ENCODE data around the gene IL4R. TPM values are rescaled to one million over a fixed set of nuclear protein-coding genes. Genes with fewer than 3 reads are reported as not detected.
"Not testable (repeated sequence)": the region's sequence is repeated elsewhere in the genome, so short reads cannot be mapped to it uniquely, and the experiment has no call there.

IL4R gene
- total RNA-seq, 2 experiments from 2014 or later, result 155 to 190 TPM

GRCh38 chr16:27321013-27321915, 7.5 kb downstream of the IL4R start:
- CTCF ChIA-PET, result interaction anchor here (0.8 to 6.7 kb wide), 6 partner anchors 40 to 142 kb away, joined by 3 to 36 read pairs (median 4); no protein-coding TSS in a partner anchor
- no peak overlapping the region for H3K4me3 Mint-ChIP-seq
- DNase-seq, result no peak
- H3K9me3 Mint-ChIP-seq (ENCODE audit: low read depth), result no peaks in the 10 kb centered on the region
- no peaks in the 10 kb centered on the region for H3K27me3 Mint-ChIP-seq
- no peak for ATAC-seq
- H3K36me3 Mint-ChIP-seq, result peaks cover 62% of the 10 kb centered on the region
- peaks cover 86% of the 10 kb centered on the region for H3K4me1 Mint-ChIP-seq
- H3K27ac Mint-ChIP-seq, result no peak overlapping the region

- Mint-ChIP-seq H3K36me3 (peaks cover 59% of the 10 kb centered on the region), H3K9me3 (ENCODE audit: low read depth) (no peaks in the 10 kb centered on the region), H3K27me3 (no peaks in the 10 kb centered on the region), H3K4me3 (no peak overlapping the region), H3K4me1 (peaks cover 86% of the 10 kb centered on the region), H3K27ac (peak overlapping the region; percentile 76)
- DNase-seq (no peak), ATAC-seq (no peak)
- CTCF ChIA-PET, result interaction anchor here (3.2 kb wide), 1 partner anchor 88 kb away, joined by 19 read pairs; no protein-coding TSS in a partner anchor
These were observed 9.3 kb downstream of the IL4R start for GRCh38 chr16:27322858-27323780.

GRCh38 chr16:27323781-27324561, 10.2 kb downstream of the IL4R start:
- CTCF ChIA-PET, result interaction anchor here (0.9 kb wide), 1 partner anchor 90 kb away, joined by 3 read pairs; no protein-coding TSS in a partner anchor
- peaks cover 83% of the 10 kb centered on the region for H3K4me1 Mint-ChIP-seq
- no peaks in the 10 kb centered on the region for H3K9me3 Mint-ChIP-seq (ENCODE audit: low read depth)
- no peaks in the 10 kb centered on the region for H3K27me3 Mint-ChIP-seq
- H3K4me3 Mint-ChIP-seq, result no peak overlapping the region
- no peak for ATAC-seq
- no peak for DNase-seq
- H3K36me3 Mint-ChIP-seq, result peaks cover 57% of the 10 kb centered on the region
- peak overlapping the region; percentile 67 for H3K27ac Mint-ChIP-seq

- H3K27ac Mint-ChIP-seq, result peak overlapping the region; percentile 42
- CTCF ChIA-PET, result interaction anchor here (0.9 kb wide), 1 partner anchor 91 kb away, joined by 3 read pairs; no protein-coding TSS in a partner anchor
- no peaks in the 10 kb centered on the region for H3K9me3 Mint-ChIP-seq (ENCODE audit: low read depth)
- DNase-seq (no peak), ATAC-seq (no peak)
- H3K4me1 Mint-ChIP-seq, result peaks cover 83% of the 10 kb centered on the region
- no peak overlapping the region for H3K4me3 Mint-ChIP-seq
- H3K27me3 Mint-ChIP-seq, result no peaks in the 10 kb centered on the region
- H3K36me3 Mint-ChIP-seq, result peaks cover 58% of the 10 kb centered on the region
These were observed 11.1 kb downstream of the IL4R start for GRCh38 chr16:27324851-27325301.

- no peak for ATAC-seq
- Mint-ChIP-seq H3K36me3 (peaks cover 58% of the 10 kb centered on the region), H3K9me3 (ENCODE audit: low read depth) (no peaks in the 10 kb centered on the region), H3K4me1 (peaks cover 80% of the 10 kb centered on the region), H3K27ac (peak overlapping the region; percentile 79), H3K4me3 (no peak overlapping the region), H3K27me3 (no peaks in the 10 kb centered on the region)
- CTCF ChIA-PET, result interaction anchor here (1.7 kb wide), 1 partner anchor 10 kb away, joined by 6 read pairs; no protein-coding TSS in a partner anchor
- no peak for DNase-seq
These were observed 12.0 kb downstream of the IL4R start for GRCh38 chr16:27325736-27326135.

- Mint-ChIP-seq H3K27ac (peak overlapping the region; percentile 79), H3K4me3 (peak overlapping the region; percentile 26), H3K27me3 (no peaks in the 10 kb centered on the region), H3K4me1 (peaks cover 77% of the 10 kb centered on the region), H3K9me3 (ENCODE audit: low read depth) (no peaks in the 10 kb centered on the region), H3K36me3 (peaks cover 61% of the 10 kb centered on the region)
- CTCF ChIA-PET, result interaction anchor here (0.7 to 1.7 kb wide), 5 partner anchors 9 to 96 kb away, joined by 3 to 8 read pairs (median 5); no protein-coding TSS in a partner anchor
- ATAC-seq, result no peak
- no peak for DNase-seq
These were observed 12.5 kb downstream of the IL4R start for GRCh38 chr16:27326251-27326650.

GRCh38 chr16:27326738-27327585, 13.2 kb downstream of the IL4R start:
- Mint-ChIP-seq H3K27ac (peak overlapping the region; percentile 79), H3K4me1 (peaks cover 70% of the 10 kb centered on the region), H3K36me3 (peaks cover 62% of the 10 kb centered on the region), H3K4me3 (peak overlapping the region; percentile 26), H3K27me3 (no peaks in the 10 kb centered on the region), H3K9me3 (ENCODE audit: low read depth) (no peaks in the 10 kb centered on the region)
- peak; percentile 64 for ATAC-seq
- CTCF ChIA-PET, result interaction anchor here (0.7 to 1.7 kb wide), 6 partner anchors 8 to 96 kb away, joined by 3 to 8 read pairs (median 5); no protein-coding TSS in a partner anchor
- peak; percentile 67 for DNase-seq

- DNase-seq (no peak), ATAC-seq (no peak)
- H3K27ac Mint-ChIP-seq, result peak overlapping the region; percentile 79
- H3K9me3 Mint-ChIP-seq (ENCODE audit: low read depth), result no peaks in the 10 kb centered on the region
- H3K4me3 Mint-ChIP-seq, result no peak overlapping the region
- H3K4me1 Mint-ChIP-seq, result peaks cover 66% of the 10 kb centered on the region
- CTCF ChIA-PET, result interaction anchor here (1.4 to 1.6 kb wide), 2 partner anchors 9 to 40 kb away, joined by 5 read pairs; no protein-coding TSS in a partner anchor
- no peaks in the 10 kb centered on the region for H3K27me3 Mint-ChIP-seq
- H3K36me3 Mint-ChIP-seq, result peaks cover 64% of the 10 kb centered on the region
These were observed 13.8 kb downstream of the IL4R start for GRCh38 chr16:27327586-27327915.

GRCh38 chr16:27328937-27329336, 15.2 kb downstream of the IL4R start:
- ATAC-seq, result no peak
- Mint-ChIP-seq H3K27ac (peak overlapping the region; percentile 28), H3K27me3 (no peaks in the 10 kb centered on the region), H3K9me3 (ENCODE audit: low read depth) (no peaks in the 10 kb centered on the region), H3K4me3 (no peak overlapping the region), H3K4me1 (peaks cover 59% of the 10 kb centered on the region), H3K36me3 (peaks cover 70% of the 10 kb centered on the region)
- no peak for DNase-seq
- CTCF ChIA-PET, result interaction anchor here (1.5 kb wide), 1 partner anchor 10 kb away, joined by 5 read pairs; no protein-coding TSS in a partner anchor

- Mint-ChIP-seq H3K27ac (peak overlapping the region; percentile 79), H3K4me1 (peaks cover 57% of the 10 kb centered on the region), H3K36me3 (peaks cover 71% of the 10 kb centered on the region)
- not testable (repeated sequence) for H3K4me3 Mint-ChIP-seq; H3K27me3 Mint-ChIP-seq; ATAC-seq; DNase-seq; H3K9me3 Mint-ChIP-seq (ENCODE audit: low read depth)
- CTCF ChIA-PET, result interaction anchor here (0.6 to 1.5 kb wide), 3 partner anchors 11 to 95 kb away, joined by 3 to 5 read pairs (median 3); no protein-coding TSS in a partner anchor
These were observed 15.8 kb downstream of the IL4R start for GRCh38 chr16:27329376-27330079.

GRCh38 chr16:27330542-27330941, 16.8 kb downstream of the IL4R start:
- no peaks in the 10 kb centered on the region for H3K27me3 Mint-ChIP-seq
- no peak overlapping the region for H3K4me3 Mint-ChIP-seq
- H3K9me3 Mint-ChIP-seq (ENCODE audit: low read depth), result no peaks in the 10 kb centered on the region
- no peak overlapping the region for H3K27ac Mint-ChIP-seq
- H3K4me1 Mint-ChIP-seq, result peaks cover 54% of the 10 kb centered on the region
- no peak for DNase-seq
- CTCF ChIA-PET, result interaction anchor here (1.1 to 1.4 kb wide), 2 partner anchors 15 to 47 kb away, joined by 3 read pairs; no protein-coding TSS in a partner anchor
- ATAC-seq, result no peak
- peaks cover 77% of the 10 kb centered on the region for H3K36me3 Mint-ChIP-seq
